Ammon's horn (tissue), 1 donor: Measurements from ENCODE around the gene LOC101059915.
"Not testable (repeated sequence)": the region's sequence is repeated elsewhere in the genome, so short reads cannot be mapped to it uniquely, and the experiment has no call there.

Experiments
- DNase-seq: peaks from one replicate; pipeline ENCODE4 v3.0.0-alpha.2; 2016; ENCODE audit warnings: low spot score

Gene LOC101059915

GRCh38 chrX:71675636-71676035 lies 8.3 kb downstream of the LOC101059915 start:
- DNase-seq = not testable (repeated sequence)

- DNase-seq = not testable (repeated sequence)
These were observed 8.9 kb downstream of the LOC101059915 start for GRCh38 chrX:71676068-71676795.

- DNase-seq = not testable (repeated sequence)
These were observed 9.8 kb downstream of the LOC101059915 start for GRCh38 chrX:71677195-71677594.

GRCh38 chrX:71679575-71680207 lies 12.3 kb downstream of the LOC101059915 start:
- DNase-seq = no peak

- DNase-seq = not testable (repeated sequence)
These were observed 29.5 kb downstream of the LOC101059915 start for GRCh38 chrX:71696641-71697465.

GRCh38 chrX:71697466-71698298 lies 30.3 kb downstream of the LOC101059915 start:
- not testable (repeated sequence) for DNase-seq

- DNase-seq = not testable (repeated sequence)
These were observed 31.1 kb downstream of the LOC101059915 start for GRCh38 chrX:71698299-71699022.

GRCh38 chrX:71699023-71699344 lies 31.6 kb downstream of the LOC101059915 start:
- DNase-seq = not testable (repeated sequence)

- DNase-seq = not testable (repeated sequence)
These were observed 35.5 kb downstream of the LOC101059915 start for GRCh38 chrX:71702853-71703252.

GRCh38 chrX:71714064-71714463 lies 46.7 kb downstream of the LOC101059915 start:
- not testable (repeated sequence) for DNase-seq

- not testable (repeated sequence) for DNase-seq
These were observed 48.2 kb downstream of the LOC101059915 start for GRCh38 chrX:71715551-71715950.

- DNase-seq = not testable (repeated sequence)
These were observed 49.0 kb downstream of the LOC101059915 start for GRCh38 chrX:71716323-71716722.

- DNase-seq = not testable (repeated sequence)
These were observed 50.8 kb downstream of the LOC101059915 start, which contains the start of gene CXorf49 for GRCh38 chrX:71718185-71718584. Gene CXorf49 (minus strand): TSS chrX:71718285. CDS start chrX:71718151, 134 bp downstream.

- DNase-seq = not testable (repeated sequence)
These were observed 51.8 kb downstream of the LOC101059915 start for GRCh38 chrX:71719195-71719594.

- not testable (repeated sequence) for DNase-seq
These were observed 53.0 kb downstream of the LOC101059915 start for GRCh38 chrX:71720289-71720886.
